HG03139 (cell line): ENCODE data around the gene ASCC3.
A peak's percentile ranks its signal among the peaks of the same experiment; 100 is the strongest.
"Not testable (repeated sequence)": the region's sequence is repeated elsewhere in the genome, so short reads cannot be mapped to it uniquely, and the experiment has no call there.

ENCODE experiments used
- ATAC-seq: cut with Tn5 transposase; IDR thresholded peaks from one replicate; pipeline ENCODE4 v1.9.1; 2021; ENCODE audit not compliant: unreplicated experiment

The ASCC3 gene

DNA sequence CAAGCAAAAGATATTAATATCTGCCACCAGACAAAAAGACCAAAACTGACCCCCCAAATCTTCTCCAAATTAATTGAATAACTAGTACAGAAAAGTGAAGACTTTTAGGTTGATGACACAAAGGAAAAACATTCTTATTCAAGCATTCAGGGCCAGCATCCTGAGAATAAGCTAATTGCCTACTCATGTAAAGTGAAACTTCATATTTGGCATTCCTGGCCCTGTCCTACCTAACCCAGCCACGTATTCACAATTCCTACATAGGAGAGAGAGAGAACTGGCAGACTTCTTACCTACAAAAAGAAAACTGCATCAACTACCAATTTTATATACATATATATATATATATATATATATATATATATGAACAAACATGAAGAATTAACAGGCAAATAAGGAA lies 4.9 kb upstream of the ASCC3 start:
- no peak for ATAC-seq

DNA sequence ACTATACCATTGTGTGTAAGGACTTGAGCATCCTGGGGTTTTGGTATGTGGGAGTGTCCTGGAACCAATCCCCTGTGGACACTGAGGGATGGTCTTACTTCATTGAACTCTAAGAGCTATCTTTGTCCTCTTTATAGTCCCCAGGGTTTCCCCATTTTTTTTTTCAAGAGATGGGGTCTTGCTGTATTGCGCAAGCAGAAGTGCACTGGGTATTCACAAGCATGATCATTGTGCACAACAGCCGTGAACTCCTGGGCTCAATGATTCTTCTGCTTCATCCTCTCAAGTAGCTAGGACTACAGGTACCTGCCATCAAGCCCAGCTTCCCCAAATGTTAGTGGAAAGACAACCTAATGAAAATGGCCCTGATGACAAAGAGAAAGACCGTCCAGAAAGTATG lies 2.2 kb upstream of the ASCC3 start:
- ATAC-seq, result no peak

DNA sequence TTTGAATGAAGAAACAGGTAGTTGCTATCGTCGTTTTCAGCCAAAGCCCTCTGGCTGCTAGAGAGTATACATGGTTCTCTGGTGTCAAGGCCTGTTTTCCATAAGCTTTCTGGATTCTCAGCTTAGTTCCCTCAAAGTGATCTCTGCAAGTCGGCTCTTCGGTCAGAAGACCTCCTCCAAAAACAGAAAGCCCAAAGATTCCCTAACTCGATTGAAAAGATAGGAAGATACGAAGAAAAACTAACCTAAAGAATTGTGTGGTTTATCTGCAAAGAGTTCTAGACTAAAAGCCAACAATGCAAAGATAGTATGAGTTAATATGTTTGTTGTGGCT lies 545 bp upstream of the ASCC3 start:
- ATAC-seq, result no peak

DNA sequence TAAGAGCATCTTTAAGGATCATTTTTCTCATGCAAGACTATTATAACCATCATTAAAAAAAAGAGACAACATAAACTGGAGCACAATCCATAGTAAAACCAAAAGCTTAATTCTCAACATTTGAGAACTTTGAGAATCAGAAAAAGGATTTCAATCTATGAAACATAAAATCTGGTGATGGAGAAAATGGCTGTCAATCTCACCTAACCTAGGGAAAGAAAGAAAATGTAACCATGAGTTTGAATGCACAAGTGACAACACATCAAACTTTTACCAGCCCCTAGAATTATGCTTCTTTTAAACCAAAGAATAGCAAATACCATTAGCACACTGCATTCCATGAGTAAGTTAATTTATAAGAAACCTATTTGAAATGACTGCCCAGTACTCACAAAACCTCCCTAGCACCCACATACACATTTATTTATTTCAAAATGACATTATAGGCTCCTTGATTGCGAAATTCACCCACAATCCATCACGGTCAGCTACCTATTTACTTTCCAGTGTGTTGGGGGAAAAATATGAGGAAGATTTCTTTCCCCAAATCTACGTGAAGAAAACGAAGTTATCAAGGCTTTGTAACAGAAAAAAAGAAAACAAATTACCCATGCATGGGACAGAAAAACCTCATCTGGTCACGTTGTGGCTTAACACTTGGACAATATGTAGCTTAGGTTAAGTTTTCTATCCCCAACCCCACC lies 828 bp downstream of the ASCC3 start:
- ATAC-seq, result no peak

DNA sequence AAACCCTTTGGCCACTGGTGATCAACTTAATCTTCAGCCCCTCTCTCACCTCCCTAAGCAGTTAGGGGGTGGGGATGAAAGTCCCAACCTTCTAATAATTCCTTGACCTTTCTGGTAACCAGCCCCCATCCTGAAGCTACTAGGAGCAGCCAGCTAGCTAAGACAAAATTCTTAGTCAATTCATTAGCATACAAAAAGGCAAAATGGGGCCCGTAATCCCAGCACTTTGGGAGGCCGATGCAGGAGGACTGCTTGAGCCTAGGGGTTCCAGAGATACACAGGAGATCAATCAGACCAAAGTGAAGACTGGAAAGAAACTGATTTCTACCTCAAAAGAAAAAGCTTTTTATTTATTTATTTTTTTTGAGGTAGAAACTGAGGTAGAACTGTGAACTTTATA lies 1.8 kb downstream of the ASCC3 start:
- ATAC-seq, result no peak

DNA sequence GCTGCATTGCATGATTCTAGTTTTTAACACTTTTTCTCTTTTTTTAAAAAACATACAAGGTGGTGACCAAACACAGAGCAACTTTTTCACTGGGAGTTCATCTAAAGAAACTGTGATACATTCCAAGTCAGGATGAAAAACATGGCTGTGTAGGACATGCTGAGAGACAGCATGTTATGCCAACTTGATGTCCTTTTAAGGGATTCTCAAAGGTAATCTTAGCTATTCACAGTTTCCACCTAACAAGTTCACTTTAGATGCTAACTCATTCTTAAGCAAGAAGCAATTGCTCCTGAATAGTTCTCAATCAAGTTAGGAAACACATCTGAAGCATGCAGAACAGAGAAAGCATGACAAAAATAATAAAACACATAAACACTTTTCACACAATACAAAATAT lies 3.3 kb downstream of the ASCC3 start:
- ATAC-seq, result no peak

DNA sequence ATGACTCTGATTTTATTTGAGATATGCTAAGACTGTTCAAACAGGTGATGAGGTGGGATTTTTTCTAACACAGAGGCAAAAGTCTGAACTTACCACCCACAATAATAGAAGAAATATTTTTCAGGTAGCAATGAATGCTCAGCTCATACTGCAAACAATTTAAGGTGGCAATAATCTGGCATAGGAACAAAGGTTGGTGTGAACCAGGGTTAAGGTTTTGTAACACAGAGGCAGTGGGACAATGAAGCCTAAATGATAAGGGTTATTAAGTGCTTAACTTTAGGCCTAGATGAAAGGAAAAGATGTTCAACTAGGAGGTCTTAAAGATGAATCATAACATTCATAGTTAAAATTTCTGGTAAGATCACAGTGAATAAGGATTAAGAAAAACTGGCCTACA lies 4.9 kb downstream of the ASCC3 start:
- no peak for ATAC-seq

DNA sequence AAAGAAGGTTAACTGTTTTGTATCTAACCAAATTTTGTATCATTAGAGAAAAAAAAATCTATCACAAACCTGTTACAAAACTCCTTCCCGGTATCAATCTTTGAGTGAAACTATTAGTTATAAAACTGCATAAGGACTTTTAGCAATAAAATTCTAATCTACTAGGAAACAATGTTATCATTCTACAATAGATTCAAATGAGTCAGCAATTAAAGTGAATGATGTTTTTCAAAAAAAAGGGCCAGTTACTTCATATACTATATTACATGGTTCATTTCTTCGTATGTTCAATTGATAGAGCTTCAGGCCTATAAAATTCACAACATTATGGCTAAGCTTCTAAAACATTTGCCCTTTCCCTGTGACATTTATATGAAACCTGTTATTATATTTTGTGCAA lies 15.6 kb downstream of the ASCC3 start:
- no peak for ATAC-seq

DNA sequence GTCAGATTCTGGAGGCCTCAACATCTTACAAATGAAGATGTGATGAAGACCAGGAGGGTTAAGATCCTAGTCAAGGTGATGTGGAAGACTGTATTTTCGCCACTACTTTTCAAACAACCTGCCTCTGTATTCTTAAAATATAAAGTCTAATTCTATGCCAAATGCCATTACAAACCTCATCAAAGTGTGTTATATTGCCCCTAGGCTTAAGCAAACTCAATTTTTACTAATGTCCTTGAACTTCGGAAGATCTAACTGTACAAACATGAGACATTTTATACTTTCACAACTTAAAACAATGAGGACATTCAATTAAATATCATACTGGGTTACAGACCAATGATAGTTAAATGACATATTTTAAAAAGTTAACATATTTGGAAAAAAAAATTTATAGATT lies 19.1 kb downstream of the ASCC3 start:
- ATAC-seq, result no peak

DNA sequence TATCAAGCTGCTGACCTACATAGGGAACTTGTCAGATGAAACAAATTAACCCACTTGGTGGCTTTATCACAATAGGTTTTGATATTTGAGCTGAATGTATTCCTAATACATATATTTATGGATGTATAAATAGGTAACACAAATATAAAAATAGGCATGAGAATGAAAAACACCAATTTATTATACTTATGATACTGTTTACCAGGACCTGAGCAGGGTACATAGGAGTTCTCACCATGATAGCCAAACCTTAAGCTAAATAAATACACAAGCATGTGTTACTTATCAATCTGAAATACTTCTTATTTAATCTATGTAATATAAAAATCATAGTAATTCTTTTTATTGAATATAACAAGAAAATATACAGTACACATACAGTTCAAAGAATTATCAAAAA lies 25.0 kb downstream of the ASCC3 start:
- ATAC-seq, result no peak

DNA sequence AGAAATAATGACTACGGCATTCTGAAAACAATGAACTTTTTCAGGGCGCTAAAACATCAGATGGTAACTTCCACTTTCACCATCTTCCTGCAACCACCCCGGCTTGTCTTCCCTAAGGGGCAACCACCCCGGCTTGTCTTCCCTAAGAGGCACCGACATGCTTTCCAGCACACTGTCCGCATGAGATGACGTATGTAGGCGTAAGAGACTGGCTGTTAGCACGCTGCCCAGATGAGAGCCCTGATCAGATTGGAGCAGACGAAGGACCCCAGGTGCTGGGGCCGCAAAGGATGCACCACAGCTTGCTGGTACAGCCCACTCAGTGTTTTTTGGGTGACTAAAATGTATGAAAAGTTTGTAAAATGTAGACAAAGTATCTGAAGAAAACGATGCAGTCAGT lies 29.3 kb downstream of the ASCC3 start:
- ATAC-seq, result no peak

DNA sequence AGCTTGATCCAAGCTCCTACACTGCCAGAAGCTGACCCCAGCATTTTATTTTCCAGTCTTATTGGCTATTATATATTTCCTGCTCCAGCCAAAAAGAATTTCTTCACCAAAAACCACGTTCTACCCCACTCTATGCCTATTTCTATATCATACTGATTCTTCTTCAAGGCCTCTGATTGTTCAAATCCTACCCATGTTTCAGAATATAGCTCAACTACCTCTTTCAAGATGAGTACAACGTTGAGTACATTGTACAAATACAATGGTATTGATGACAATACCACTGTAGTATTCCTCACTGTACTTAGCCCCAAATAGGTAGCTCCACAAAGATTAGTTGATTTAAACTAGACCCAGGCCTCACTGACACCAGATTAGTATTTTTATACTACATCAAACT lies 31.0 kb downstream of the ASCC3 start:
- ATAC-seq, result no peak

DNA sequence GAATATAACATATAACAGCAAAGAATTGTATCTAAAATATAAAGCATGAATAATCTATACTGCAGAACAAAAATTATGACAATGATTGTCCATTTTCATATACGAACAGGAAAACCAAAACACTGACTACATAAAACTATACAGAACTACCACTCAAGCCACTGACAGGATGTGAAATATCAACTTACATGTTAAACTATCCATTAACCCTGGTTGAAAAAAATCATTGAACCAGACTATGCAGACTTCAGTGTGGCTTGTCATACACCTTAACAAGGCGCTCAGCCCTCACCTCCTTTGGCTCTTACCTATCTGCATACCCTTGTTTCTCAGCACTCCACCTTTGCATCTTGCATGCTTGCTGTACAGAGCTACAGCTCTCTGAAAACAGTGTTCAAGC lies 34.9 kb downstream of the ASCC3 start:
- peak; percentile 82 for ATAC-seq

DNA sequence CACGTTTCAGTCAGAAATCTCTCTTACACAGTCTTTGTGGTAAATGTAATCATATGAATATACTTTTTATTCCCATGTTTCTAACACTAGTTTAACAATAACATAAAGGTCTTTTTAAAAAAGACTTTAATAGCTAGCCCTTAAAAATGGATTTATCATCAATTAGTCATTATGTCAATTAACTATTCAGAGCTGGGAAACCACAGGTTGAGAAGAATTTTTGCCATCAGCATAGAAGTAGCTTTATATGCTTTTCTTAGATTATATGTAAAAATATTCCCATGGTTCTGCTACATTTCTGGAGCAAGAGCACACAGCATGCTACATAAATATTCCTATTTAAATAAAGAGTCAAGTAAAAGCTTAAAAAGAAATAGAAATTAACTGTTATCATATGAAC lies 35.5 kb downstream of the ASCC3 start:
- no peak for ATAC-seq

DNA sequence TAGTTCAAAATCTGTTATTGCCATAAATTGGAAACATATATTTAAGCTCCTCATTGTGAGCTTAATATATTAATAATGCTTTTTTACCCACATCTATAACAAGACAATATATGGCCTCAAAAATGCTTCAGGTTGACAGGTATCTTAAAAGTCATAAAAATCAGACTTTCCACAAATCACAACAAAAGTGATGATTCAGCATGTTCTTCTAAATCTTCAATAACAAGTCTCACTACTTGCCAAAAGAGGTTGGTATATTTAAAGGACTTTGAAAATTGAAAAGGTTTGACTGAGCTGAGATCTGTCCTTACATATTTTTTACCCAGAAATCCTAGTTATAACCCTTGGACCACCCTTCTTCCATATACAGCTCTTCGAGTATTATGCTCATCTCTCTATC lies 41.7 kb downstream of the ASCC3 start:
- no peak for ATAC-seq

DNA sequence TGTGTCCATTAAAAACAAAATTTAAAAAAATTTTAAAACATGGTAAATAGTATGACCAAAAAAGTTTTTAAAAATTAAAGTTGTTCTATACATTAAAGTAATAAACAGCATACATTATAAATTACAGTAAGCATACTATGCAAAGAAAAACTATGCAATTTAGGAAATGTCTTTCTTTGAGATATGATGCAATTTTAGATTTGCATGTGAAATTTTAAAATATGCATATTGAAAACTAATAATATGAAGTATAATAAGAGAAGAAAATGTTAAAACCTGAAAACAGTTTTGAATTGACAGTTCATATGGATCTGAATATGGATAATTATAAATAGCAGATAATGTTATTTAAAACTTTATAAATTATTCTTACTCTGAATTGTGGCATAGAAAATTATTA lies 43.1 kb downstream of the ASCC3 start:
- ATAC-seq, result no peak

DNA sequence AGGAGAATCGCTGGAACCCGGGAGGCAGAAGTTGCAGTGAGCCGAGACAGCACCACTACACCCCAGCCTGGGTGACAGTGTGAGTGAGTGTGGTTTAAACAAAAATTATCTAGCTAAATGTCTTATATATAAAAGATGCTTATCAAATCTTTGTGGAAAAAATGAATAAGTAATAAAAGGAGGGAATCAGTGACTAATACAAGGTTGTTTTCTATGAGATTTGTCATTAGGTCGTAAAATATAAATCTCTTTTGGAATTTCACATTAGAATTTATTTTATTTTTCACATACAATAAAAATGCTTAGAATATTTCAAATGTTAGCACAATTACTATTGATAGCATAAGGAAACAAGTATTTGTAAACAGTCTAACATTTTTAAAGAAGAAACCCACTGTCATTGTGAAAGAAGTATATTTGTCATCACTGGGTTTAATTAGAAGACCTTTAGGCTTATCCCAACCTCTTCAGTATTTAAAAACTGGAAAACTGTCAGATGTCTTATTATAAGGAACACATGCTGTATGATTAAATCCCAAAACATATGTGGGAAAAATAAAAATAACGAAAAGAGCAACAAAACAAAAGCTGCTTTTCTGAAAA lies 47.1 kb downstream of the ASCC3 start:
- ATAC-seq, result no peak

DNA sequence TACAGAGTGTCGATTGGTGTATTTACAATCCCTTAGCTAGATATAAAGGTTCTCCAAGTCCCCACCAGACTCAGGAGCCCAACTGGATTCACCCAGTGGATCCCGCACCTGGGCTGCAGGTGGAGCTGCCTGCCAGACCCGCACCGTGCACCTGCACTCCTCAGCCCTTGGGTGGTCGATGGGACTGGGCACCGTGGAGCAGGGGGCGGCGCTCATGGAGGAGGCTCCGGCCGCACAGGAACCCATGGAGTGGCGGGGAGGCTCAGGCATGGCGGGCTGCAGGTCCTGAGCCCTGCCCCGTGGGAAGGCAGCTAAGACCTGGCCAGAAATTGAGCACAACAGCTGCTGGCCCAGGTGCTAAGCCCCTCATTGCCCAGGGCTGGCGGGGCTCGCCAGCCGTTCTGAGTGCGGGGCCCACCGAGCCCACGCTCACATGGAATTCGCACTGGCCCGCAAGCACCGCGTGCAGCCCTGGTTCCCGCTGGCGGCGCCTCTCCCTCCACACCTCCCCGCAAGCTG lies 52.0 kb downstream of the ASCC3 start:
- ATAC-seq, result not testable (repeated sequence)

DNA sequence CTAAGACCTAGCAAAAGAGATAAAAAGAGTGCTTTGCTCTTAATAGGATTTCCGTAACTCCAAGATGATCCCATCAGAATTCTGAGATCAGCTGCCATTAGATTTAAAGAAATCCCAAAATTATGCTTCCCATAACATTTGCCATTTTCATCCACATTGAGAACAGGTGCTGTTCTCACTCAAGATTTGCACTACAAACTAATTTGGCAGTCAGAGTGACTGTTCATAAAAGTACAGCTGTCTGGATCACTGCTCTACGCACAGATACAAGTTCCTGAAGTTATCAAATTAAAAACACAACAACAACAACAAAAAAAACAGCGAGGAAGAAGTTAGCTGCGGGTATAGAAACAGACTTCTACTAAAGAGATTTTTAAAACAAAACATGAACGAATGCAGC lies 58.1 kb downstream of the ASCC3 start:
- no peak for ATAC-seq

DNA sequence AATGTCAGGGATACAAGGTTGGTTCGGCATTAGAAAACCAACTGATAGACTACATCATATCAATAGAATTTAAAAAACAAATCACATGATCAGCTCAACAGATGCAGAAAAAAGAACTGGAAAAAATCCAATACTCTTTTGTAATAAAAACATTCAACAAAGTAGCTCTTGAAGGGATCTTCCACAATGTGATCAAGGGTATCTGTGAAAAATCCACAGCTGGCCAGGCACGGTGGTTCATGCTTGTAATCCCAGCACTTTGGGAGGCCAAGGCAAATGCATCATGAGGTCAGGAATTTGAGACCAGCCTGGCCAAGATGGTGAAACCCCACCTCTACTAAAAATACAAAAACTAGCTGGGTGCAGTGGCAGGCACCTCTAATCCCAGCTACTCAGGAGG lies 63.1 kb downstream of the ASCC3 start:
- no peak for ATAC-seq

DNA sequence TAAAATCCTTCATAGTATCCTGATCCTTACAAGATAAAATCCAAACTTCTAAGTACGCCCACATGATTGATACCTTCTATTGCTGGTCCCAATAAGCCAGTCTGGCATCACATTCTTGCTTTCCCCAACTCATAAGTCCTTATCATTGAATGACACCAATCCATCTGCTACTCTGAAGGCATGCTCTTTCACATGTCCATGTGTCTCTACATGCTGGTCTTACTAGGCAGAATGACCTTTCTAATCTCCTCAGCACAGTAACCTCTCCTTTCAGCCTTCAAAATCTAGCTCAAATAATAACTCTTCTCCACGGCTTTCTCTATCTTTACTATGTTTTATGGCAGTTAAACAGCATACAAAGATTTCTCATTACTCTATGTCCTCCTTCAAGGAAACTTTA lies 71.1 kb downstream of the ASCC3 start:
- no peak for ATAC-seq

DNA sequence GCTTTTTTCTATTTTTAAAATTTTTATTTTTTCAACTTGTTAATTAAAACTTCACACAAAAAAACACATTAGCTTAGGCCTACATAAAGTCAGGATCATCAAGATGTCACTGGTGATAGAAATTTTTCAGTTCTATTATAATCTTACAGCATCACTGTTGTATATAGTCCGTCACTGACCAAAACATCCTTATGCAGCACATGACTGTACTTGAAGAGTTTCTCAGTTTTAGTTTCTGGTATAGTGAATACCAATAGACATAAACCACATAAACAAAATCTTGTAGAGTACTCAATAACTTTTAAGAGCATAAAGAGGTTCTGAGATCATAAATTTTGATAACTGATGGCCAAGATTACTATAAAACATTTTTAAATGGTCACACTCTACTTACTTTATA lies 71.8 kb downstream of the ASCC3 start:
- ATAC-seq, result no peak

DNA sequence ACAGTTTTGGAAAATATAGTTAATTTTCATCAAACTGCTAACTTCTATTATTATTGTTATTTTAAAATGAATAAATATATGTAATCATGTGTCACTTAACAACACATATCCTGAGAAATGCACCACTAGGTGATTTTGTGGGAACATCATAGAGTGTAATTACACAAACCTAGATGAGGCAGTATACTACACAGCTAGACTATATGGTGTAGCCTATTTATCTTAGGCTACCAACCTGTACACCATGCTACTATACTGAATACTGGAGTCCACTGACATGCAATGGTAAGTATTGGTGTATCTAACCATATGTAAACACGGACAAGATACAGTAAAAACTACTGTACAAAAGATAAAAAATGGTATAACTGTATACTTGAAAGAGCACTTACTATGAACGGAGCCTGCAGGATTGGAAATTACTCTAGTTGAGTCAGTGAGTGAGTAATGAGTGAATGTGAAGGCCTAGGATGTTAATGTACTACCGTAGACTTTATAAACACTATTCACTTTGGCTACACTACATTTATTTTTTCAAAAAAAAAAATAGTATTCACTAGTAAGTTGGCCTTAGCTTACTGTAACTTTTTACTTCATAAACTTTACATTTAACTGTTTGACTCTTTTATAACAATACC lies 72.4 kb downstream of the ASCC3 start:
- no peak for ATAC-seq
